HUES48 (cell line): Measurements from ENCODE around the gene TRIM65.

Experiments used
- H3K27ac ChIP-seq: one replicate; pipeline ENCODE4 v1.7.0; 2013; ENCODE audit warnings: low read depth, low read length, inconsistent platforms
- H3K27me3 ChIP-seq: 2 replicates; pipeline ENCODE4 v1.6.1; 2013; ENCODE audit warnings: mild to moderate bottlenecking, low read length; ENCODE audit not compliant: control insufficient read depth, insufficient read depth
- H3K36me3 ChIP-seq: 2 replicates; pipeline ENCODE4 v1.6.1; 2013; ENCODE audit warnings: low read length; ENCODE audit not compliant: control insufficient read depth, insufficient read depth
- H3K4me1 ChIP-seq: 2 replicates; pipeline ENCODE4 v1.6.1; 2013; ENCODE audit warnings: mild to moderate bottlenecking, low read length; ENCODE audit not compliant: control insufficient read depth, insufficient read depth
- H3K4me3 ChIP-seq: 2 replicates; pipeline ENCODE4 v1.5.1; 2013; ENCODE audit warnings: mild to moderate bottlenecking, low read depth, low read length
- H3K9ac ChIP-seq: 2 replicates; pipeline ENCODE4 v1.6.1; 2013; ENCODE audit warnings: mild to moderate bottlenecking, low read depth, low read length, moderate library complexity
- H3K9me3 ChIP-seq: 2 replicates; pipeline ENCODE4 v1.6.1; 2013; ENCODE audit warnings: low read length; ENCODE audit not compliant: control insufficient read depth, insufficient read depth

TRIM65 gene, protein sequence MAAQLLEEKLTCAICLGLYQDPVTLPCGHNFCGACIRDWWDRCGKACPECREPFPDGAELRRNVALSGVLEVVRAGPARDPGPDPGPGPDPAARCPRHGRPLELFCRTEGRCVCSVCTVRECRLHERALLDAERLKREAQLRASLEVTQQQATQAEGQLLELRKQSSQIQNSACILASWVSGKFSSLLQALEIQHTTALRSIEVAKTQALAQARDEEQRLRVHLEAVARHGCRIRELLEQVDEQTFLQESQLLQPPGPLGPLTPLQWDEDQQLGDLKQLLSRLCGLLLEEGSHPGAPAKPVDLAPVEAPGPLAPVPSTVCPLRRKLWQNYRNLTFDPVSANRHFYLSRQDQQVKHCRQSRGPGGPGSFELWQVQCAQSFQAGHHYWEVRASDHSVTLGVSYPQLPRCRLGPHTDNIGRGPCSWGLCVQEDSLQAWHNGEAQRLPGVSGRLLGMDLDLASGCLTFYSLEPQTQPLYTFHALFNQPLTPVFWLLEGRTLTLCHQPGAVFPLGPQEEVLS

DNA sequence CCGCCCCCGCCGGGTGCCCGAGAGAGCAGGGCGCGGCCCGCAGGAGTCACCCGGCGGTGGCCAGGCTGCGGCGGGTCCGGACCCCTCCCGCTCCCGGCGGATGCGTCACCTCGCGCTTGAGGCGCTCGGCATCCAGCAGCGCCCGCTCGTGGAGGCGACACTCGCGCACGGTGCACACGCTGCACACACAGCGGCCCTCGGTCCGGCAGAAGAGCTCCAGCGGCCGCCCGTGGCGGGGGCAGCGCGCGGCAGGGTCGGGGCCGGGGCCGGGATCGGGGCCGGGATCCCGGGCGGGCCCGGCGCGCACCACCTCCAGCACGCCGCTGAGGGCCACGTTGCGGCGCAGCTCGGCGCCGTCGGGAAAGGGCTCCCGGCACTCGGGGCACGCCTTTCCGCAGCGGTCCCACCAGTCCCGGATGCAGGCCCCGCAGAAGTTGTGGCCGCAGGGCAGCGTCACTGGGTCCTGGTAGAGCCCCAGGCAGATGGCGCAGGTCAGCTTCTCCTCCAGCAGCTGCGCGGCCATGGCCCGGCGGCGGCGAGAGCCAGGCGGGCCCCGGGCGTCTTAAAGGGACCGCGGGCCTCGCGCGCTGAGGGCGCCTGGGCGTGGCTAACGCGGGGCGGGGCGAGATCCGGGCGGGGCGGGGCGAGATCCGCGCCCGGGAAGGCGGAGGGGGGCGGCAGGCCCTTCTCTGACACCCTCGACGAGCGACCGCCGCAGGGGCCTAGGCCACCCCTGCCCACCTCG lies at the start of gene TRIM65:
Gene TRIM65, minus strand, starts transcription at position 537 of the 745 bp plus-strand sequence. Its CDS starts 14 bp downstream, at position 523.
- H3K27me3 ChIP-seq = no peaks in the 10 kb centered on the region
- peak within 1 kb of the TSS; percentile 86 for H3K27ac ChIP-seq
- H3K9me3 ChIP-seq = no peaks in the 10 kb centered on the region
- peak within 1 kb of the TSS; percentile 93 for H3K9ac ChIP-seq
- peak within 1 kb of the TSS; percentile 94 for H3K4me3 ChIP-seq
- peaks cover 47% of the 10 kb centered on the region for H3K36me3 ChIP-seq
- peaks cover 19% of the 10 kb centered on the region for H3K4me1 ChIP-seq

DNA sequence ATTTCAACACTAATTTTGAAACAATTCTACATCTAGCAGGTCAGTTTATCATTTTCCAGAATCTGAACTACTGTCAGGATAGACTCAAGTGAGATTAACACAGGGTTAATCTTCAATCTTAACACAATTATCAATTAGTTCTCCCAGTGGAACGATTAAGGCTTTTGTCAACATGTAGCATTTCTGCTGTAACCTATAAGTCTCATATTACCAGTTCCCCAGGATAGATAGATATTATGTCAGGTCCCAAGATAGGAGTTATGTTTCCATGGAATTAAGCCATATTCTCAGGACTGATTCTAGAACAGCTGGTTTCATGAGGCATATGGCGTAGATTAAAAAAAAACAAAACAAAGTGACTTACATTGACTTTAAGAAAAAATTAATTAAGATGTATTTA lies 48.5 kb upstream of the TRIM65 start:
- H3K4me1 ChIP-seq = peaks cover 10% of the 10 kb centered on the region
- H3K27ac ChIP-seq = no peak overlapping the region
- H3K9me3 ChIP-seq = no peaks in the 10 kb centered on the region
- H3K36me3 ChIP-seq = peaks cover 50% of the 10 kb centered on the region
- no peaks in the 10 kb centered on the region for H3K27me3 ChIP-seq
- H3K9ac ChIP-seq = no peak overlapping the region
- H3K4me3 ChIP-seq = no peak overlapping the region

DNA sequence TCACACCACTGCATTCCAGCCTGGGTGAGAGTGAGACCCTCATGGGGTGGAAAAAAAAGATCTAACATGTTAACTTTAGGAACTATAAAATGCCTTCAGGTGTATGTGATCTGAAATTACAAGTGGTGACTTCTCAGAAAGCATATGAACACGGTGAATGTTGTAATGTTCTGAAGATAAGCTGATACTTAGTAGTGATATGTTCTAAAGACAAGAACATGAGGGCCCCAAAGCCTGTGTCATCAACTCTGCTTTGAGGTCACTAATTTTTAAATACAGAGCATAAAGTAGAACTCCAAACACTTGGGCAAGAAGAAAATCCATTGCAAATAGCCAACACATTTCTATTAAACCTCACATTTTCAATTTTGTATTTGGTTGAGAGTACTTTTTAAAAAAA lies 46.7 kb upstream of the TRIM65 start:
- Histone ChIP-seq H3K4me3 (no peak overlapping the region), H3K9me3 (no peaks in the 10 kb centered on the region), H3K27ac (no peak overlapping the region), H3K9ac (no peak overlapping the region), H3K27me3 (no peaks in the 10 kb centered on the region), H3K4me1 (peaks cover 10% of the 10 kb centered on the region), H3K36me3 (peaks cover 34% of the 10 kb centered on the region)

- Histone ChIP-seq H3K36me3 (peaks cover 24% of the 10 kb centered on the region), H3K27me3 (no peaks in the 10 kb centered on the region), H3K4me3 (no peak overlapping the region), H3K9me3 (no peaks in the 10 kb centered on the region), H3K4me1 (peaks cover 10% of the 10 kb centered on the region), H3K27ac (no peak overlapping the region), H3K9ac (no peak overlapping the region)
Measured at GRCh38 chr17:75942473-75942872, 45.7 kb upstream of the TRIM65 start.

DNA sequence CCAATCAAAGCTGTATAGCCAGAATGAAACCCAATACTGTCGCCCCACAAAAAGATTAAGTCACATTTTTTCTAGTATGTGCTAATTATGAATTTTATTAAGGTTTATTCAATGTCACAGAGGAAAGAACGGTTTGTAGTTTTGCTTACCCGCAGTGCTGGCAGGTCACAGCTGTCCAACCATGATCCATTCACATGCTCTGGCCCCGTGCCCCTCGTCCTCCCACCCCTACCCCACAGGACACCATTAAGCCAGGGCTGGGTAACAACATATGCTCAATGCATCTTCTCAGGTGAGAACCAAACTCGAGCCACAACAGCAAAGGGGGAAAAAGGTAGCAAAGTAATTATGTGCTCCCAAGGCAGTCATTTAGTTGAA lies 44.7 kb upstream of the TRIM65 start:
- Histone ChIP-seq H3K36me3 (peaks cover 16% of the 10 kb centered on the region), H3K27me3 (no peaks in the 10 kb centered on the region), H3K27ac (peak overlapping the region; percentile 54), H3K4me1 (peaks cover 8% of the 10 kb centered on the region), H3K9me3 (no peaks in the 10 kb centered on the region), H3K4me3 (peak overlapping the region; percentile 94), H3K9ac (peak overlapping the region; percentile 23; the same call in 1 of the 2 replicates)

GRCh38 chr17:75940727-75941441 lies 44.1 kb upstream of the TRIM65 start, which contains the start of gene FBF1:
Gene FBF1 (minus strand): TSS chr17:75941042. CDS start chr17:75938149, 2,893 bp downstream.
- H3K4me3 ChIP-seq = peak within 1 kb of the TSS; percentile 94
- peak within 1 kb of the TSS; percentile 80 for H3K9ac ChIP-seq
- H3K9me3 ChIP-seq = no peaks in the 10 kb centered on the region
- peak within 1 kb of the TSS; percentile 76 for H3K27ac ChIP-seq
- H3K4me1 ChIP-seq = peaks cover 4% of the 10 kb centered on the region; the same call in 1 of the 2 replicates
- H3K27me3 ChIP-seq = no peaks in the 10 kb centered on the region
- peaks cover 10% of the 10 kb centered on the region for H3K36me3 ChIP-seq

DNA sequence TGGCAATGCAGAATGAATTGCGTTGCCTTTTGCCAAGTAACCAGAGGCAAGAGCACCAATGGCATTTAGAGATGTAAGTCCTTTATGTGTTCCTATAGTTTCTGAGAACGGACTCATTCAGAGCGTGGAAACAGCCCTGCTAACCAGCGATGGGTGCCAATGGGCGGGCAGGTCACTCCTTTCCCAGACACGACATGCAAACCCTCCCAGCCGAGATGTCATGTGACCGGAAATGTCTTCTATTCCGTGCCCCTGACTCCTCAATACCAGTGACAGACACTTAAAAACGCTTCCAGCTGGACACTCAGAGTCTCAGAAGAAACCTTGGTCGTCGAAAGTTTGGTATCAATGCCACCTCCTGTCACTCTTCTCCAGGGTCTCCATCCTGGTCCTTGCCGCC lies 40.9 kb upstream of the TRIM65 start:
- no peaks in the 10 kb centered on the region for H3K36me3 ChIP-seq
- H3K9ac ChIP-seq = no peak overlapping the region
- peaks cover 4% of the 10 kb centered on the region; the same call in 1 of the 2 replicates for H3K4me1 ChIP-seq
- H3K27ac ChIP-seq = no peak overlapping the region
- no peaks in the 10 kb centered on the region for H3K9me3 ChIP-seq
- no peaks in the 10 kb centered on the region for H3K27me3 ChIP-seq
- H3K4me3 ChIP-seq = no peak overlapping the region

- H3K9me3 ChIP-seq = no peaks in the 10 kb centered on the region
- no peak overlapping the region for H3K9ac ChIP-seq
- no peaks in the 10 kb centered on the region for H3K27me3 ChIP-seq
- no peaks in the 10 kb centered on the region; the same call in 1 of the 2 replicates for H3K36me3 ChIP-seq
- H3K4me1 ChIP-seq = no peaks in the 10 kb centered on the region
- H3K27ac ChIP-seq = no peak overlapping the region
- no peak overlapping the region for H3K4me3 ChIP-seq
Measured at GRCh38 chr17:75933808-75934207, 37.1 kb upstream of the TRIM65 start.

- H3K27ac ChIP-seq = no peak overlapping the region
- no peak overlapping the region for H3K9ac ChIP-seq
- no peaks in the 10 kb centered on the region for H3K27me3 ChIP-seq
- H3K9me3 ChIP-seq = no peaks in the 10 kb centered on the region
- no peaks in the 10 kb centered on the region; the same call in 1 of the 2 replicates for H3K36me3 ChIP-seq
- H3K4me1 ChIP-seq = no peaks in the 10 kb centered on the region
- H3K4me3 ChIP-seq = no peak overlapping the region
Measured at GRCh38 chr17:75932852-75933251, 36.1 kb upstream of the TRIM65 start.

DNA sequence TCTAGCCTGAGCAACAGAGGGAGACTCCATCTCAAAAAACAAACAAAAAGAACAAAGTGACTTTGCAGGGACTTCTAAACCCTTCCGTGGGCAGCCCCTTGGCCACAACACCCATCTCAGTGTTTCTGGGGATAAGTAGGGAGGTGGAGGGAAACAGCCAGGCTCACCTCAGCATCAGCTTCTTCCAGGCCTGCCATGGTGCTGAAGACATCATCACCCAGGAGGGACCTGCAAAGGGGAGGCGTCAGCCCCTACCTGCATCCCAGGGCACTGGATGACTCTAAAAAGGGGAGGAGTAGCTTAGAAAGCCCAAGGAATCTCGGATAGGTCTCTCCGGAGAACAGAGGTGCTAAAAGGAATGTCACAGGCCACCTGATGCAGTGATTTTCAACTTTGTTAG lies 34.3 kb upstream of the TRIM65 start:
- Histone ChIP-seq H3K27me3 (no peaks in the 10 kb centered on the region), H3K4me1 (no peaks in the 10 kb centered on the region), H3K9me3 (no peaks in the 10 kb centered on the region), H3K27ac (no peak overlapping the region), H3K36me3 (peaks cover 6% of the 10 kb centered on the region), H3K4me3 (no peak overlapping the region), H3K9ac (no peak overlapping the region)
